Fibroblast of villous mesenchyme (primary cell): ENCODE data around the gene KLHL36. TPM values are rescaled to one million over a fixed set of nuclear protein-coding genes. Genes with fewer than 3 reads are reported as not detected.

Experiments used
- DNase-seq: peaks from one replicate; pipeline ENCODE4 v3.0.0-alpha.2; 2010; ENCODE audit warnings: low read depth
- H3K4me3 ChIP-seq: 2 replicates; pipeline ENCODE4 v1.5.1; 2011; ENCODE audit warnings: low read depth, mild to moderate bottlenecking, low read length
- total RNA-seq: library from RNA; depleted of rRNA; stranded (reverse); fragments of >200 nt; gene quantifications from 2 replicates; pipeline ENCODE4 v1.2.3, GENCODE V29; 2012
- TF ChIP-seq, protein P1 (sequence below): IDR thresholded peaks from 2 replicates; pipeline ENCODE4 v1.5.1; 2012; ENCODE audit warnings: low read depth, mild to moderate bottlenecking, low read length; ENCODE audit not compliant: insufficient read depth

Gene KLHL36
- total RNA-seq, 1 donor = 71.7 TPM

DNA sequence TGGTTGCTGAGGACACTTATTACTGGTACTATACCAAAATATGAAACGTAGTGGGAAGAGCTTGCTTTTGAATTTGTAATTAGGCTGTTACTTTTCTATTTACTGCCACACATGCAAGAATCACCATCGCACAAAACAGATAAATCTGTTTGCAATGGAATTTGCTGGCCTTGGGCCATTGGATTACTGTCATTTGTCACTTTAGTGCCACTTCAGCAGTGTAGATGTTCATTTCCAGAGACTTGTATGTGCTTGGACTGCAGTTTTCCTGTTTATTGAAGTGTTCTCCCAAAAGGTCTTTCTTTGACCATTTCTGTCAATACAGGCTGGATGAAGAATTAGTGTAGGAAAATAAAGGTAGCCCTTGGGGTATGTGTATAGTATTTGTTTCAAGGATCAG, 55.9 kb downstream of the KLHL36 start:
- no peak overlapping the region for H3K4me3 ChIP-seq
- DNase-seq = no peak
- TF ChIP-seq, protein P1, sequence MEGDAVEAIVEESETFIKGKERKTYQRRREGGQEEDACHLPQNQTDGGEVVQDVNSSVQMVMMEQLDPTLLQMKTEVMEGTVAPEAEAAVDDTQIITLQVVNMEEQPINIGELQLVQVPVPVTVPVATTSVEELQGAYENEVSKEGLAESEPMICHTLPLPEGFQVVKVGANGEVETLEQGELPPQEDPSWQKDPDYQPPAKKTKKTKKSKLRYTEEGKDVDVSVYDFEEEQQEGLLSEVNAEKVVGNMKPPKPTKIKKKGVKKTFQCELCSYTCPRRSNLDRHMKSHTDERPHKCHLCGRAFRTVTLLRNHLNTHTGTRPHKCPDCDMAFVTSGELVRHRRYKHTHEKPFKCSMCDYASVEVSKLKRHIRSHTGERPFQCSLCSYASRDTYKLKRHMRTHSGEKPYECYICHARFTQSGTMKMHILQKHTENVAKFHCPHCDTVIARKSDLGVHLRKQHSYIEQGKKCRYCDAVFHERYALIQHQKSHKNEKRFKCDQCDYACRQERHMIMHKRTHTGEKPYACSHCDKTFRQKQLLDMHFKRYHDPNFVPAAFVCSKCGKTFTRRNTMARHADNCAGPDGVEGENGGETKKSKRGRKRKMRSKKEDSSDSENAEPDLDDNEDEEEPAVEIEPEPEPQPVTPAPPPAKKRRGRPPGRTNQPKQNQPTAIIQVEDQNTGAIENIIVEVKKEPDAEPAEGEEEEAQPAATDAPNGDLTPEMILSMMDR = no peak

DNA sequence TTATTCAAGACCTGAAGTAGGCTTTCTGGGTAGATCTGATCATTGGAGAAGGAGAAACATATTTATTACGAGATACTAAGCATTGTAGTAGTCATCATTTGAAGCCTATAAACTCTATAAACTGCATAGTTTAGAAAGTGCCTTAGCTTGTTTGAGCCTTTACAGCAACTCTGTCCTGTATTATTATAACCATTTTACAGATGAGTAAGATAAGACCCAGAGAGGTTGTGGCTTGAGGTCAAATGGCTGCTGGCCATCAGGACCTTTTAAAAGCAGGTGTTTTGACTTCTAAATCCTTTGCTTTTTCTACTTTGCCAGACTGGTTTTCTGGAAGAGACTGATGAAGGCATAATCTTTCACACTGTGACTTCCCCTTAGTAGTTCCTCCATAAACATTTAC, 58.5 kb downstream of the KLHL36 start:
- DNase-seq = no peak
- H3K4me3 ChIP-seq = no peak overlapping the region
- TF ChIP-seq, protein P1 = no peak

DNA sequence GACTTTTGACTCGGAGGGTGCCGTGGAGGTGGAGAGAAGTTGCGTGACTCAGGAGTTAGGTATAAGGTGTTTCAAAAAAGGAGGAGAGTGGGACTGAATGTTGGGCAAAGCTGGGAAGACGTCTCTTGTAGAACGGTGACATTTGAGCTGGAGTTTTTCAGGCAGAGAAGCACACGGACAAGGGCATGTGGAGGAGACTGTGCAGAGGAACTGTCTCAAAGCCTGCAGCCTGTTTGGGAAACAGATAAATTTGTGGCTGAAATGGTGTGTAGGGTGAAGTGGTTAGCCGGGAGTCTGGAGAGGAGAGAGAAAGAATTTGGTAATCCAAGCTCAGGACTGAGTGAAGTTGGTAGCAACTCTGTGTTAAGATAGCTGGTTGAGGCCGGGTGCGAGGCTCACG, 61.3 kb downstream of the KLHL36 start:
- no peak for DNase-seq
- H3K4me3 ChIP-seq = no peak overlapping the region
- TF ChIP-seq, protein P1 = no peak

DNA sequence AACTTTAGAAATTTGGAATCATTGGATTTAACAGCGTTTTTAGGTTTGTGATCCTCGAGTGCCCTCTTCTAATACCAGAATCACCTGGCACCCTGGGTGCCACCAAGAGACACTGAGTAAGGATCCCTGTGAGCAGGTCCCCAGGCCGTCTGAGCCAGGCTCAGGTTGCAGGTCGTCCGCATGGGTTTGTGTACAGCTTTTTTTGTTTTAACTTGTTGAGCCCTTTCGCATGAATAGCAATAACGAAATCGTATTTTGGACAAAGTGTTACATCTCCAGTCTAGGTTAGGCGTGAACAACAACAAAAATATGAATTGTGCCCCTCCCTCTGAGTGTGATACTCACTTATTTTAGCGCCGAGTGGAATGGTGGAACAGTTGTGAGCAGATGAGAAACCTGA, 62.4 kb downstream of the KLHL36 start:
- DNase-seq = no peak
- H3K4me3 ChIP-seq = no peak overlapping the region
- TF ChIP-seq, protein P1 = no peak

Other genes with a start within 250 kb of the KLHL36 start
- 23.5 and 27.2 TPM in 2 replicates for gene MEAK7, start 143.9 kb upstream of the KLHL36 start, total RNA-seq
- 265 and 310 TPM in 2 replicates for gene COTL1, start 30.4 kb upstream of the KLHL36 start, total RNA-seq
- 53.1 and 65.2 TPM in 2 replicates for gene USP10, start 51.5 kb downstream of the KLHL36 start, total RNA-seq
- 44.0 and 87.3 TPM in 2 replicates for gene CRISPLD2, start 171.5 kb downstream of the KLHL36 start, total RNA-seq